Fibroblast of the aortic adventitia (primary cell): Measurements from ENCODE around the gene TAGLN. TPM values are rescaled to one million over a fixed set of nuclear protein-coding genes. Genes with fewer than 3 reads are reported as not detected.
A peak's percentile ranks its signal among the peaks of the same experiment; 100 is the strongest.
"Not testable (repeated sequence)": the region's sequence is repeated elsewhere in the genome, so short reads cannot be mapped to it uniquely, and the experiment has no call there.

Source experiments
- DNase-seq: peaks from one replicate; pipeline ENCODE4 v3.0.0-alpha.2; 2010; ENCODE audit warnings: low read depth
- H3K4me3 ChIP-seq: 2 replicates; pipeline ENCODE4 v1.5.1; 2011; ENCODE audit warnings: low read depth, mild to moderate bottlenecking, control low read depth, low read length, moderate library complexity
- total RNA-seq: library from RNA; depleted of rRNA; stranded (reverse); fragments of >200 nt; gene quantifications from 2 replicates; pipeline ENCODE4 v1.2.3, GENCODE V29; 2012; ENCODE audit warnings: low replicate concordance
- TF ChIP-seq, protein P1 (sequence below): IDR thresholded peaks from 2 replicates; pipeline ENCODE4 v1.5.1; 2011; ENCODE audit warnings: mild to moderate bottlenecking, low read length, control low read depth, inconsistent platforms; ENCODE audit not compliant: insufficient read depth

TAGLN gene
- total RNA-seq, 1 donor = 631 TPM

DNA sequence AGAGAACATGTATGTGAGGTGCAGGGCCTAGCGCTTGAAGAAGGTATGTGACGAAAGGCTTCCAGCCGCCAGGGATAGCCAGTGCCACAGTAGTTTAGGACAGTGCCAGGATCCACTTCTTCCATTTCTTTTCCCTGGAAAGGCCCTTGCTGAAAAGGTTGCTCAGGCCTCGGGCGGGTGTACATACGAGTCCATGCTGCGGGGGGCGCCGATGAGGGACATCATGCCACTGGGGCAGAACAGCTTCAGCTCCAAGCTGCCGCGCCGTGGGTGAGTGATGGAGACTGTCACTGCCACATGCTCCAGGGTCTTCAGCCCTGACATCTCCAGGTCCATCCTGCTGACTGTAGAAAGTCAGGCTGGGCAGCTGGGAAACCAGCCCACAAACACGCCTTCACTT is 9.5 kb downstream of the TAGLN start:
- TF ChIP-seq, protein P1, sequence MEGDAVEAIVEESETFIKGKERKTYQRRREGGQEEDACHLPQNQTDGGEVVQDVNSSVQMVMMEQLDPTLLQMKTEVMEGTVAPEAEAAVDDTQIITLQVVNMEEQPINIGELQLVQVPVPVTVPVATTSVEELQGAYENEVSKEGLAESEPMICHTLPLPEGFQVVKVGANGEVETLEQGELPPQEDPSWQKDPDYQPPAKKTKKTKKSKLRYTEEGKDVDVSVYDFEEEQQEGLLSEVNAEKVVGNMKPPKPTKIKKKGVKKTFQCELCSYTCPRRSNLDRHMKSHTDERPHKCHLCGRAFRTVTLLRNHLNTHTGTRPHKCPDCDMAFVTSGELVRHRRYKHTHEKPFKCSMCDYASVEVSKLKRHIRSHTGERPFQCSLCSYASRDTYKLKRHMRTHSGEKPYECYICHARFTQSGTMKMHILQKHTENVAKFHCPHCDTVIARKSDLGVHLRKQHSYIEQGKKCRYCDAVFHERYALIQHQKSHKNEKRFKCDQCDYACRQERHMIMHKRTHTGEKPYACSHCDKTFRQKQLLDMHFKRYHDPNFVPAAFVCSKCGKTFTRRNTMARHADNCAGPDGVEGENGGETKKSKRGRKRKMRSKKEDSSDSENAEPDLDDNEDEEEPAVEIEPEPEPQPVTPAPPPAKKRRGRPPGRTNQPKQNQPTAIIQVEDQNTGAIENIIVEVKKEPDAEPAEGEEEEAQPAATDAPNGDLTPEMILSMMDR = peak; percentile 12
- not testable (repeated sequence) for H3K4me3 ChIP-seq, DNase-seq

DNA sequence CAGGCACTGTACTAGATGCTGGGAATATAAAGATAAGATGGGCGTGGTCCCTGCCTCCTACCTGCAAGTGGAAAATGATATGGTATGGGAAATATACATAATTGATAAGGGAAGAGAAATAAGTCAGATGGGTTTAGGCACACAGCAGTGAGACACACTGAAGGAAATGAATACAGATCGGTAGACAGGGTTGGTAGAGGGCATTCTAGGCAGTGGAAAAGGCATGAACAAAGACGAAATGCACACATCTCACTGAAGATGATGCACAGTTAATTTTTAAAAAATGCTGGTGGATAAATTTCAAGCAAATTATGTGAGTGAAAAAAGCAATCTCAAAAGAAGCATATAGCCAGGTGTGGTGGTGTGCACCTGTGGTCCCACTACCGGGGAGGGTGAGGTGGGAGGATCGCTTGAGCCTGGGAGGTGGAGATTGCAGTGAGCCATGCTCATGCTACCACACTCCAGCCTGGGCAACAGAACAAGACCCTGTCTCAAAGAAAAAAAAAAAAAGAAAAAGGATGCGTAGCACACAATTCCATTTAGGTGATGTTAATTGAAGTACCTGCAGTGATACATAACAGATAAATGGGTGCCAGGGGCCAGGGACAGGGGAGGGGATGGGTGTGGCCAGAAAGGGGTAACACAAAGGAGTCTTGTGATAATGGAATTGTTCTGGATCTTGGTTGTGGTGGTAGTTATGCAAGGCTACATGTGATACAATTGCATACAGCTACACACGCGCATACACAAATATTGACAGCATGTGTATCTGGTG is 10.4 kb downstream of the TAGLN start:
- DNase-seq, H3K4me3 ChIP-seq: not testable (repeated sequence)

DNA sequence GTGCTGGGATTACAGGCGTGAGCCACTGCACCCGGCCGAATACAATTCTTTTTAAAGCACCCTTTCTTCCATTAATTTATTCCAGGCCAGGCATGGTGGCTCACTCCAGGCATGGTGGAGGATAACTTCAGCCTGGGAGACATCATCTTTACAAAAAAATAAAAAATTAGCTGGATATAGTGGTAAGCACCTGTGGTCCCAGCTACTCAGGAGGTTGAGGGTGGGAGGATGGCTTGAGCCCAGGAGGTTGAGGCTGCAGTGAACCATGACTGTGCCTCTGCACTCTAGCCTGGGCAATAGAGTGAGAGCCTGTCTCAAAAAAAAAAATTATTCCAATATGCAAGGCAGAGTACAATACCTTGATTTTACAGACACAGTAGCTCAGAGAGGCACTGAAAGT is 11.4 kb downstream of the TAGLN start:
- no peak for DNase-seq
- no peak overlapping the region for H3K4me3 ChIP-seq
- TF ChIP-seq, protein P1 = no peak

DNA sequence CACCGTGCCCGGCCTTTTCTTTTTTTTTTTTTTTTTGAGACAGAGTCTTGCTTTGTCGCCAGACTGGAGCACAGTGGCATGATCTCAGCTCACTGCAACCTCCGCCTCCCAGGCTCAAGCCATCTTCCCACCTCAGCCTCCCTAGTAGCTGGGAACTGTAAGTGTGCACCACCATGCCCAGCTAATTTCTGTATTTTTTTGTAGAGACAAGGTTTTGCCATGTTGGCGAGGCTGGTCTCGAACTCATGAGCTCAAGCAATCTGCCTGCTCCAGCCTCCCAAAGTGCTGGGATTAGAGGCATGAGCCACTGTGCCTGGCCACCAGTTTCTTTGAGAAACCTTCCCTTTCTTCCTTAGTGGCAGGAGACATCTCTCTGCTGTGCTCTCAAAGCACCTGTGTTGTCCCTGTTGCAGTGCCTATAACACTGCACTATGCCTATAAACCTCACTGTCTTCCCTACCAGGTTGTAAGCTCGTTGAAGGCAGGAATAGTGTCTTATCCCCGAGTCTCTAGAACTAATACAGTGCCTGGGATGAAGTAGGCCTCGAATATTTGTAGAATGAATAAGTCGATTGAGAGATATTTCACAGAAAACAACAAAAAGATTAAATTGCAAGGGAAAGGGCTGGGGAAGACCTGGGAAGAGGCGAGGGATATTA is 13.7 kb downstream of the TAGLN start:
- TF ChIP-seq, protein P1 = no peak
- no peak overlapping the region for H3K4me3 ChIP-seq
- DNase-seq = no peak

DNA sequence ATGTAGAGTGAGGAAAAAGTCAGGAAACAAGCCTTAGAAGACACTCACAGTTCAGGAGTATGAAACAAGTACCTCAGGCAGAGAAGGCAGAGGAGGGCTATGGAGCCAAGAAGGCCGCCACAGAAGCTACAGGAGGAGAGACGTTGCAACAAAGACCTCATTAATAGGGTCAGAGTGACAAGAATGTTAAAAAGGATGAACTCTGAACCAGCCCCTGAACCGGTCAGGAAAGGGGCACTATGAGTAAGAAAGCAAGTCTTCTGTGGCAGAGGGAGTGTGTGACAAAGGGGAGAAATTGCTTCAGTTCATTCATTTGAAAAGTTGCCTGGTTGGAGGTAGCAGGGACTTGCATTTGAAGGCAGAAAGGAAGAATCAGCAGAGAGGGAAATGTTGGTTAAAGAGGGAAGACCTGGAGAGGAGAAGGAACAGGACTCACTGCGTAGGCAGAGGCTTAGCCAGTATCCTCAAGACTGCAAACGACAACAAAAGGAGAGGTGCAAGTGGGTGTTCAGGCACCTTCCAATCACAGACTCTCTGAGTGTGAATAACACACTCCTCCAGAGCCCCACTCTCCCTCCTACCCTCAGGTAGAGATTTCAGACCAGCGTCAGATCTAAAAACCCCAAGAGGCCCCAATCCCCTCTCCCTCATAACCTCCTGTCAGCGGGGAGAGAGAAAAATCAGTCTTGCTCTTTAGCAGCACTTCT is 15.4 kb downstream of the TAGLN start:
- no peak overlapping the region for H3K4me3 ChIP-seq
- DNase-seq = no peak
- TF ChIP-seq, protein P1 = no peak

DNA sequence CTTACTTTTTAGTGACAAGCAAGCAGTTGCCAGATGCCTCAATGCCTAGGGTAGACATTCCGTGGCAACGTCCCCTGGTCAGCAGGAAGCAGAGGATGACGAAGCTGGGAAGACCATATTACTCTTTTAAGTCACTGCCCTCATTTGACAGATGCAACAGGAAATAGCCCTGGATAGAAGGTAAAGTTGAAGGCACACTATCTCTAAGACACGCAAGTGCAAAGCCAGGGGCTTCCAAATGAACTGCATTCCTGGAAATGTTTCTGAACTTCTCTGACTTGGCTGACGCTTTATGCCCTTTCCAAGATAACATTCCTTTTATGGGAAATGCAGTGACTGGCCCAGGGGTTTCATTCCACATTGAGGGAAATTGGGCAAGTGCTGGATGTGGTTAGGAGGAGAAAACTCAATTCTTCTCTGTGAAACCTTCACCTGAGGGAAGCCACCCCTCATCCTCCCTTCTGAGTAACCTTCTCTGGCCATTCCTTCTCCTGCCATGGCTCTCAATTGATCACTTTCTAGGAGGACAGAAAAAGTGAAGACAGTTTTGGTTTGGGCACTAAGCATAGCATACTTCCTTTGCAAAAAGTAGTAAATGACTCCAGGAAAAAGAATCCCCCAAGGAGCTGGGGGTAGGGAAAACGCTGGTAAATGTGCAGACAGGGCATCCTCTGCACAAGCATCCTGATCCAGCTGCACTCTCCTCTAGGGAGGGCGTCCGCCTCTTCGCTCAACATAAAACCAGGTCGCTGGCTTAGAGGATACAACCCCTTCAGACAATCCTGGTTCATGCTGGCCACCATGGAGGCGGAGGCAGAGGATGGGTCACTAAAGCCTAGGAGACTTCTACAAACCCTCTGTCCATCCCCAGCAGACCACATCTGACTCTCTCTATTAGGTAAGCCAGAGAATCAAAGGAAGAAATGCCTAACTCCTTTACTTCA is 18.2 kb downstream of the TAGLN start:
- no peak overlapping the region for H3K4me3 ChIP-seq
- TF ChIP-seq, protein P1 = no peak
- peak; percentile 99 for DNase-seq
